B cell (primary cell): Measurements from ENCODE around the gene FAM98A. TPM values are rescaled to one million over a fixed set of nuclear protein-coding genes. Genes with fewer than 3 reads are reported as not detected.

Source experiments
- ATAC-seq: fragments of 200-7000 bp; cut with Tn5 transposase; one replicate; pipeline ENCODE4 v1.10.0; 2021; ENCODE audit warnings: low read depth, mild to moderate bottlenecking, moderate number of reproducible peaks, moderate library complexity
- CTCF ChIA-PET: fragments of 350-600 bp; sonication (Branson Sonifier 250); formaldehyde crosslinking; loops from one replicate; lab custom pipeline; 2021; ENCODE audit warnings: antibody characterized with exemption, inconsistent platforms; lab: Charles Lee
- POLR2A ChIA-PET: fragments of 350-600 bp; sonication (Branson Sonifier 250); formaldehyde crosslinking; loops from one replicate; lab custom pipeline; 2021; ENCODE audit warnings: antibody characterized with exemption; lab: Charles Lee
- DNase-seq: peaks from one replicate; pipeline ENCODE4 v3.0.0; 2013
- H2AFZ ChIP-seq: 2 replicates; pipeline ENCODE4 v1.6.1; 2012; ENCODE audit warnings: mild to moderate bottlenecking, low read depth, low read length; ENCODE audit not compliant: insufficient read depth, poor library complexity, severe bottlenecking
- H3K27ac ChIP-seq, 2 donors: 1 replicate in 1 of 2; 2 replicates in 1 of 2; pipeline ENCODE4 v1.5.1; 2012 to 2013; ENCODE audit warnings: low read length in 2 of 2, mild to moderate bottlenecking in 2 of 2, moderate library complexity in 1 of 2
- H3K27me3 ChIP-seq, 4 experiments: fragments of 200-600 bp in 1 of 4; sonication (generic) in 1 of 4; replicated peaks in 1 of 4; 1 replicate in 2 of 4; 2 replicates in 2 of 4; pipeline versions ENCODE4 v1.6.1 to v1.7.0; 2013 to 2016; ENCODE audit warnings: low read length in 3 of 4, mild to moderate bottlenecking in 2 of 4, mixed read lengths in 1 of 4, moderate library complexity in 1 of 4; ENCODE audit not compliant: insufficient read depth in 4 of 4, control insufficient read depth in 3 of 4; ENCODE audit errors: control extremely low read depth in 1 of 4
- H3K36me3 ChIP-seq, 2 experiments: replicated peaks in 1 of 2; 1 replicate in 1 of 2; 2 replicates in 1 of 2; pipeline versions ENCODE4 v1.6.1 to v1.7.1; 2013; ENCODE audit warnings: low read length in 1 of 2; ENCODE audit not compliant: insufficient read depth in 2 of 2, control insufficient read depth in 1 of 2; ENCODE audit errors: control extremely low read depth in 1 of 2, extremely low read depth in 1 of 2
- H3K4me1 ChIP-seq, 2 donors: fragments of 200-600 bp in 1 of 2; sonication (generic) in 1 of 2; 1 replicate in 1 of 2; 2 replicates in 1 of 2; pipeline versions ENCODE4 v1.5.1 to v1.6.1; 2013 to 2017; ENCODE audit warnings: low read length in 2 of 2; ENCODE audit not compliant: control insufficient read depth in 2 of 2, insufficient read depth in 2 of 2
- H3K4me2 ChIP-seq: replicated peaks from 2 replicates; pipeline ENCODE3; 2012; ENCODE audit warnings: mild to moderate bottlenecking, low read depth, low read length; ENCODE audit not compliant: poor library complexity, severe bottlenecking
- H3K4me3 ChIP-seq, 5 experiments: fragments of 200-600 bp in 1 of 5; sonication (generic) in 1 of 5; 1 replicate in 3 of 5; 2 replicates in 2 of 5; pipeline versions ENCODE4 v1.5.1 to v1.7.0; 2011 to 2016; ENCODE audit warnings: low read length in 4 of 5, mild to moderate bottlenecking in 4 of 5, low read depth in 2 of 5, control low read depth in 1 of 5, moderate library complexity in 1 of 5; ENCODE audit not compliant: insufficient read depth in 1 of 5; ENCODE audit errors: control extremely low read depth in 1 of 5, extremely low read depth in 1 of 5
- H3K79me2 ChIP-seq: fragments of 200-600 bp; sonication (generic); one replicate; pipeline ENCODE4 v1.6.0; 2016; ENCODE audit warnings: low read length; ENCODE audit not compliant: control insufficient read depth, insufficient read depth
- H3K9ac ChIP-seq: fragments of 200-600 bp; sonication (generic); 2 replicates; pipeline ENCODE4 v1.6.1; 2017; ENCODE audit warnings: mild to moderate bottlenecking, low read length, moderate library complexity
- H3K9me3 ChIP-seq, 3 donors: one replicate each; pipeline versions ENCODE4 v1.6.1 to v1.7.1; 2013; ENCODE audit warnings: low read length in 2 of 3; ENCODE audit not compliant: control insufficient read depth in 2 of 3, insufficient read depth in 1 of 3; ENCODE audit errors: control extremely low read depth in 1 of 3
- H4K20me1 ChIP-seq: 2 replicates; pipeline ENCODE4 v1.6.0; 2012; ENCODE audit warnings: mild to moderate bottlenecking, low read length; ENCODE audit not compliant: insufficient read depth, control insufficient read depth, poor library complexity, severe bottlenecking
- H3K27ac Mint-ChIP-seq: one replicate; pipeline ENCODE4 v1.8.0; 2021; ENCODE audit warnings: mixed read lengths
- H3K27me3 Mint-ChIP-seq: one replicate; pipeline ENCODE4 v1.8.0; 2021; ENCODE audit warnings: mixed read lengths
- H3K4me1 Mint-ChIP-seq: one replicate; pipeline ENCODE4 v1.8.0; 2021; ENCODE audit warnings: mixed read lengths
- H3K4me3 Mint-ChIP-seq: one replicate; pipeline ENCODE4 v1.8.0; 2021; ENCODE audit warnings: mixed read lengths
- H3K9me3 Mint-ChIP-seq: one replicate; pipeline ENCODE4 v1.8.0; 2022; ENCODE audit warnings: mixed read lengths; ENCODE audit not compliant: insufficient read depth
- CTCF ChIP-seq: fragments of 200-600 bp; IDR thresholded peaks from one replicate; pipeline ENCODE4 v1.8.0; 2022; ENCODE audit warnings: antibody characterized with exemption, mild to moderate bottlenecking
- EZH2 ChIP-seq: IDR thresholded peaks from 2 replicates; pipeline ENCODE4 v1.6.1; 2012; ENCODE audit warnings: borderline replicate concordance, low read depth, mild to moderate bottlenecking, moderate library complexity, low read length; ENCODE audit not compliant: insufficient read depth, poor library complexity, severe bottlenecking
- WGBS: methylation state at CpG from one replicate; pipeline ENCODE4 v1.1.5; 2013; ENCODE audit warnings: missing lambda C conversion rate; ENCODE audit not compliant: insufficient coverage; 5-methylcytosine and 5-hydroxymethylcytosine counted together
- intact Hi-C: fragments of 100-400 bp; cut with micrococcal nuclease; formaldehyde crosslinking; loops from one replicate; pipeline ENCODE4 v1.10.0; 2022
- polyA minus RNA-seq: library from RNA; depleted of rRNA, polyadenylated mRNA; stranded (reverse); fragments of >200 nt; gene quantifications from 2 replicates; pipeline ENCODE4 v1.2.3, GENCODE V29; 2012
- polyA plus RNA-seq: library from polyadenylated mRNA; depleted of rRNA; stranded (reverse); fragments of >200 nt; gene quantifications from 2 replicates; pipeline ENCODE4 v1.2.3, GENCODE V29; 2012
- total RNA-seq, 2 donors: library from RNA; stranded (reverse); fragments of 120-200 nt in 1 of 2; gene quantifications; 1 replicate in 1 of 2; 2 replicates in 1 of 2; pipeline versions ENCODE4 v1.2.3 to v1.2.4, GENCODE V29; 2013 to 2022

The FAM98A gene
- 29.4 and 32.1 TPM in 2 replicates for total RNA-seq
- 27.4 TPM for total RNA-seq (2013)
- 8.1 and 13.6 TPM in 2 replicates for polyA plus RNA-seq
- 12.7 and 13.3 TPM in 2 replicates for polyA minus RNA-seq

GRCh38 chr2:33599175-33599942 is at the start of gene FAM98A:
Gene FAM98A, minus strand, starts transcription at chr2:33599299. Its CDS starts 78 bp downstream, at chr2:33599221.
- intact Hi-C loops, result loop anchor here (1.0 to 10.0 kb wide), 8 partner anchors 16 to 1588 kb away; partner anchors contain the start of genes BIRC6, LTBP1, MEMO1 and TTC27
- under 1% methylated on average over 52 of the region's 56 CpGs for WGBS
- TF ChIP-seq EZH2, result no peak
- TF ChIP-seq CTCF, result no peak
- H3K27me3 ChIP-seq, result no peaks in the 10 kb centered on the region
- peak; percentile 99 for DNase-seq
- ATAC-seq, result peak; percentile 94
- no peaks in the 10 kb centered on the region for H3K9me3 ChIP-seq
- Mint-ChIP-seq H3K27ac (peak within 1 kb of the TSS; percentile 94), H3K4me3 (peak within 1 kb of the TSS; percentile 97), H3K27me3 (no peaks in the 10 kb centered on the region), H3K4me1 (peaks cover 31% of the 10 kb centered on the region), H3K9me3 (no peaks in the 10 kb centered on the region)
- H3K4me2 ChIP-seq, result peak within 1 kb of the TSS; percentile 74
- ChIA-PET POLR2A (interaction anchor here (0.8 to 1.7 kb wide), 6 partner anchors 16 to 1536 kb away, joined by 4 to 7 read pairs (median 4); partner anchors contain the start of genes RASGRP3 and SPAST), CTCF (interaction anchor here (0.6 to 3.3 kb wide), 7 partner anchors 11 to 227 kb away, joined by 3 to 32 read pairs (median 4); partner anchors contain the start of gene RASGRP3)
- H3K4me1 ChIP-seq, result peaks cover 16% of the 10 kb centered on the region in 2 donors
- H4K20me1 ChIP-seq, result no peaks in the 10 kb centered on the region
- peak within 1 kb of the TSS; percentile 98 for H2AFZ ChIP-seq
- peak within 1 kb of the TSS; percentile 78 to 99 (median 90) for H3K4me3 ChIP-seq
- H3K36me3 ChIP-seq, result peaks cover 0 to 6% of the 10 kb centered on the region in 2 experiments
- peaks cover 34% of the 10 kb centered on the region for H3K79me2 ChIP-seq
- peak within 1 kb of the TSS; percentile 88 to 90 for H3K27ac ChIP-seq
- H3K9ac ChIP-seq, result peak within 1 kb of the TSS; percentile 91

- peaks cover 17% of the 10 kb centered on the region for H3K27me3 Mint-ChIP-seq
- intact Hi-C loops, result no loop called here
- no peaks in the 10 kb centered on the region for H3K79me2 ChIP-seq
- whole genome bisulfite sequencing, result no CpG with 5 or more reads among the region's 1 CpG
- ChIA-PET POLR2A (no interaction called here), CTCF (no interaction called here)
- no peaks in the 10 kb centered on the region for H3K36me3 ChIP-seq
- no peak overlapping the region for H3K27ac ChIP-seq
- H3K4me3 Mint-ChIP-seq, result no peak overlapping the region
- no peak overlapping the region for H3K4me3 ChIP-seq
- no peak overlapping the region for H3K27ac Mint-ChIP-seq
- ATAC-seq, result no peak
- H2AFZ ChIP-seq, result no peak overlapping the region
- no peak for DNase-seq
- TF ChIP-seq CTCF (no peak), EZH2 (no peak)
- H3K9ac ChIP-seq, result no peak overlapping the region
- H3K4me1 ChIP-seq, result peaks cover 0 to 4% of the 10 kb centered on the region in 2 donors
- peaks cover 0 to 3% (median 0%) of the 10 kb centered on the region in 4 experiments for H3K27me3 ChIP-seq
- no peak overlapping the region for H3K4me2 ChIP-seq
- H3K4me1 Mint-ChIP-seq, result peaks cover 4% of the 10 kb centered on the region
- H3K9me3 Mint-ChIP-seq, result no peaks in the 10 kb centered on the region
- peaks cover 0 to 8% (median 4%) of the 10 kb centered on the region in 3 donors for H3K9me3 ChIP-seq
- no peaks in the 10 kb centered on the region for H4K20me1 ChIP-seq
These were observed 46.8 kb upstream of the FAM98A start for GRCh38 chr2:33645861-33646260.
